EL (cell line): ENCODE data around the gene PPP3CA.
"Not testable (repeated sequence)": the region's sequence is repeated elsewhere in the genome, so short reads cannot be mapped to it uniquely, and the experiment has no call there.

Experiments
- DNase-seq: peaks from one replicate; pipeline ENCODE4 v3.0.0-alpha.2; 2016

Gene PPP3CA

GRCh38 chr4:101201421-101201820 lies 145.9 kb downstream of the PPP3CA start:
- DNase-seq, result no peak

- peak; percentile 90 for DNase-seq
These were observed 146.8 kb downstream of the PPP3CA start for GRCh38 chr4:101200561-101200960.

GRCh38 chr4:101199507-101200285 lies 147.6 kb downstream of the PPP3CA start:
- DNase-seq, result peak; percentile 28

GRCh38 chr4:101198682-101199339 lies 148.5 kb downstream of the PPP3CA start:
- no peak for DNase-seq

- DNase-seq, result no peak
These were observed 150.0 kb downstream of the PPP3CA start for GRCh38 chr4:101197350-101197749.

GRCh38 chr4:101192244-101192643 lies 155.1 kb downstream of the PPP3CA start:
- no peak for DNase-seq

GRCh38 chr4:101191302-101192098 lies 155.8 kb downstream of the PPP3CA start:
- DNase-seq, result peak; percentile 68

- no peak for DNase-seq
These were observed 156.6 kb downstream of the PPP3CA start for GRCh38 chr4:101190751-101191150.

GRCh38 chr4:101188906-101189305 lies 158.4 kb downstream of the PPP3CA start:
- no peak for DNase-seq

GRCh38 chr4:101187841-101188240 lies 159.5 kb downstream of the PPP3CA start:
- DNase-seq, result no peak

GRCh38 chr4:101186567-101187184 lies 160.7 kb downstream of the PPP3CA start:
- DNase-seq, result no peak

GRCh38 chr4:101184668-101185067 lies 162.7 kb downstream of the PPP3CA start:
- DNase-seq, result no peak

- peak; percentile 42 for DNase-seq
These were observed 163.5 kb downstream of the PPP3CA start for GRCh38 chr4:101183666-101184373.

- DNase-seq, result no peak
These were observed 164.1 kb downstream of the PPP3CA start for GRCh38 chr4:101183221-101183620.

GRCh38 chr4:101182688-101183087 lies 164.6 kb downstream of the PPP3CA start:
- not testable (repeated sequence) for DNase-seq

GRCh38 chr4:101178731-101179130 lies 168.6 kb downstream of the PPP3CA start:
- peak; percentile 38 for DNase-seq

GRCh38 chr4:101177154-101177553 lies 170.2 kb downstream of the PPP3CA start:
- no peak for DNase-seq

- no peak for DNase-seq
These were observed 171.2 kb downstream of the PPP3CA start for GRCh38 chr4:101175896-101176676.

GRCh38 chr4:101174679-101175345 lies 172.5 kb downstream of the PPP3CA start:
- DNase-seq, result no peak

GRCh38 chr4:101172369-101172768 lies 175.0 kb downstream of the PPP3CA start:
- DNase-seq, result no peak

- peak; percentile 55 for DNase-seq
These were observed 175.6 kb downstream of the PPP3CA start for GRCh38 chr4:101171747-101172146.
